Left lung (tissue), 10 donors: ENCODE measurements around the gene EMP3. TPM values are rescaled to one million over a fixed set of nuclear protein-coding genes. Genes with fewer than 3 reads are reported as not detected.
"Not testable (repeated sequence)": the region's sequence is repeated elsewhere in the genome, so short reads cannot be mapped to it uniquely, and the experiment has no call there.

ENCODE experiments used
- ATAC-seq: fragments of 200-7000 bp; cut with Tn5 transposase; one replicate; pipeline ENCODE4 v1.9.1; 2020; ENCODE audit warnings: moderate library complexity
- DNase-seq, 4 donors: peaks; one replicate each; pipeline ENCODE4 v3.0.0-alpha.2; 2013 to 2020
- H3K27ac ChIP-seq, 2 donors: fragments of 200-600 bp; sonication (generic) in 1 of 2; one replicate each; pipeline versions ENCODE4 v1.5.0 to v1.8.0; 2020 to 2021
- H3K27me3 ChIP-seq, 2 donors: fragments of 200-600 bp; sonication (generic) in 1 of 2; one replicate each; pipeline versions ENCODE4 v1.5.0 to v1.8.0; 2020 to 2021
- H3K36me3 ChIP-seq, 2 donors: fragments of 200-600 bp; sonication (generic) in 1 of 2; one replicate each; pipeline versions ENCODE4 v1.5.0 to v1.8.0; 2020 to 2021
- H3K4me1 ChIP-seq, 2 donors: fragments of 200-600 bp; one replicate each; pipeline ENCODE4 v1.8.0; 2021
- H3K4me3 ChIP-seq, 2 donors: fragments of 200-600 bp; sonication (generic) in 1 of 2; one replicate each; pipeline versions ENCODE4 v1.5.0 to v1.8.0; 2020 to 2021; ENCODE audit warnings: mild to moderate bottlenecking in 1 of 2
- H3K9me3 ChIP-seq, 2 donors: fragments of 200-600 bp; sonication (generic) in 1 of 2; one replicate each; pipeline versions ENCODE4 v1.5.0 to v1.8.0; 2020 to 2021
- CTCF ChIP-seq, 2 donors: fragments of 200-600 bp; sonication (generic) in 1 of 2; IDR thresholded peaks; one replicate each; pipeline versions ENCODE4 v1.5.0 to v1.8.0; 2021; ENCODE audit warnings: antibody characterized with exemption in 2 of 2
- intact Hi-C, 2 donors: fragments of 100-400 bp; cut with DNase I; formaldehyde crosslinking; loops; one replicate each; pipeline versions ENCODE4 v1.11.2 to v1.14.2; 2022
- polyA plus RNA-seq, 6 donors: library from polyadenylated mRNA; unstranded; fragments of 120-200 nt; gene quantifications; one replicate each; pipeline ENCODE4 v1.2.1, GENCODE V29; 2013; ENCODE audit not compliant: insufficient read length in 6 of 6
- total RNA-seq, 2 donors: library from RNA; stranded (reverse); fragmentation: NEBNext Ultra II Directional; extraction: Animal tissue kit (Norgen Biotek cat#: 25700); gene quantifications; one replicate each; pipeline ENCODE4 v1.2.1, GENCODE V29; 2021
- donor health status: DM: no; HTN: yes; CAD: no.
- donor health status: DM: no; HTN: no; CAD: no.

EMP3 gene
- total and polyA plus RNA-seq, 8 donors, result 102 to 320 (median 110) TPM

DNA sequence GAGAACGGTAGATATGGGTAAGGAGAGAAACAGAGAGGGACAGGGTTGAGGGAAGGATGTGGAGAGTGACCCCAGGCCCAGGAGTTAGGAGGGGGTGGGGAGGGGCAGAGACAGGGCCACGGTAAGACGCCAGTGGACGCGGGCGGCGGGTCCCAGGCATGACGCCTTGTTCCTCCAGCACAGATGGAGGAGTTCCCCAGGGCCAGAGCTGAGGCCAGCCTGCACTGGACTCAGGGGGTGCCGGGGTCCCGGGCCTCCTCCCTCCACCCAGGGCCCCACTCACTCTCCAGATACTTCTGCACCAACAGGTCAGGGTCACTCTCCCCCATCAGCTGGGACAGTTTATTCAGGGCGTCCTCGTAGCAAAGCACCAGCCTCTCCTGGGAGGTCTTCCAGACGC, 22.0 kb upstream of the EMP3 start:
- DNase-seq (no peak), ATAC-seq (no peak)
- Histone ChIP-seq H3K27me3 (no peaks in the 10 kb centered on the region), H3K4me1 (no peaks in the 10 kb centered on the region), H3K27ac (no peak overlapping the region), H3K36me3 (no peaks in the 10 kb centered on the region), H3K4me3 (no peak overlapping the region), H3K9me3 (no peaks in the 10 kb centered on the region)
- intact Hi-C loops, result no loop called here
- no peak for TF ChIP-seq CTCF (IDR thresholded peaks at IDR 0.05)

DNA sequence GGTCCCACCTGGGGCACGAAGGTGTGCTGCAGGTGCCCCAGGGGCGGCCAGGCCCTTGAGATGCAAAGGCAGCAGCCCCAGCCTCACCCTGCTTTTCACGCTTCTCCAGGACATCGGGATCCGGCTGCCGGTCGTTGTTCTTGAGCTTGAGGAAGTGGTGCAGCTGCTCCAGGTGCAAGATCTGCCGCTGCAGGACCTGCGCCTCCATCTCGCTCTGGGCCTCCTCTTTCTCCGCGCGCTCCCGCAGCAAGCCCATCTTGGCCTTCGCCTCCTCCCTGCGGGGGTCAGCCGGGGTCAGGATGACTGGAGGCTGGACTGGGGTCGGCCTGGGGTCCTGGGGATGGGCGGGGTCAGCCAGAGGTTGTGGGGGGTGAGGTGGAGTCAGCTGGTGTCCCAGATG, 21.5 kb upstream of the EMP3 start:
- H3K4me3 ChIP-seq, result no peak overlapping the region
- no peak for TF ChIP-seq CTCF (IDR thresholded peaks at IDR 0.05)
- H3K9me3 ChIP-seq, result no peaks in the 10 kb centered on the region
- no peak for ATAC-seq
- DNase-seq, result no peak
- intact Hi-C loops, result no loop called here
- no peaks in the 10 kb centered on the region for H3K36me3 ChIP-seq
- no peaks in the 10 kb centered on the region for H3K4me1 ChIP-seq
- H3K27ac ChIP-seq, result no peak overlapping the region
- H3K27me3 ChIP-seq, result no peaks in the 10 kb centered on the region

DNA sequence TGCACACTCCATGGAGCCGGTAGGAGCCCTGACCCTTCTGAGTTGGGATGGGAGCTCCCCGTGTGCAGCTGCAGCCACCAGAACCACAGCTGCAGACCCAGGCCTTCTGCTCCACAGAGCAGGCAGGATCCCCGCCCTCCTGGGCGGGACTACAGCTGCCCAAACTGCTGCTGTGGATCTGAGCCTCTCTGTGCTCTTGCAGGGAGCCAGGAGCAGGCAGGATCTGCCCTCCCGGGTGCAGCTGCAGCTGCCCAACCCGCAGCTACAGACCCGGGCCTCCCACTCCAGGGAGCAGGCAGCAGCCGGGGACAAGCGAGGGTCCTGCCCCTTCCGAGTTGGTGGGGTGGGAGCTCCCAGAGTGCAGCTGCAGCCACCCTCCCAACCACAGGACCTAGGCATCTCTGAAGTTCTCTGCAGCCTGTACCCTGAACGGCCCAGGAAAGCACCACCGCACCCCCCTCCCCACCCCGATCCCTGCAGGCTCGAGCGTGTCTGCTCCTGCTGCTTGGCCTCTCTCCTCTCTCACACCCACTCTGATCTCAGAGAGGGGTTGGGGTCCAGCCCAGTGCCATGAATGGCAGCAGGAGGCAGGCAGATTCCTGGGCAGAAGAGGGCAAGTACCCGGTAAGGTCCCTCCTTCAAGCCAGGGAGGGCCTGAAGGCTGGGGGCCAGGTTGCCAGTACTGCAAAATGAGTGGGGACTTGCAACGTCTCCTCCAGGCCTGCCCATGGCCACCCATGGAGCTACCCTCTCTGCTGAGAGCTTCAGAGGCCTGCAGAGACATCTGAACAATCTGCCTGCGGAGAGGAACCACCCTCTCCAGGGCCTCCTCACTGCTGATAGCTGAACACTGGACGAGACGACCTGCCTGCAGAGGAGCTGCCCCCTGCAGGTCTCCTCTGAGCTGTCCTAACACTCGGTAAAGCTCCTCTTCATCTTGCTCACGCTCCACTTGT, 16.4 kb upstream of the EMP3 start:
- no peaks in the 10 kb centered on the region for H3K4me1 ChIP-seq
- DNase-seq, result no peak
- intact Hi-C loops, result no loop called here
- no peaks in the 10 kb centered on the region for H3K27me3 ChIP-seq
- no peak for TF ChIP-seq CTCF (IDR thresholded peaks at IDR 0.05)
- ATAC-seq, result no peak
- no peaks in the 10 kb centered on the region for H3K9me3 ChIP-seq
- no peak overlapping the region for H3K27ac ChIP-seq
- no peak overlapping the region for H3K4me3 ChIP-seq
- H3K36me3 ChIP-seq, result no peaks in the 10 kb centered on the region

DNA sequence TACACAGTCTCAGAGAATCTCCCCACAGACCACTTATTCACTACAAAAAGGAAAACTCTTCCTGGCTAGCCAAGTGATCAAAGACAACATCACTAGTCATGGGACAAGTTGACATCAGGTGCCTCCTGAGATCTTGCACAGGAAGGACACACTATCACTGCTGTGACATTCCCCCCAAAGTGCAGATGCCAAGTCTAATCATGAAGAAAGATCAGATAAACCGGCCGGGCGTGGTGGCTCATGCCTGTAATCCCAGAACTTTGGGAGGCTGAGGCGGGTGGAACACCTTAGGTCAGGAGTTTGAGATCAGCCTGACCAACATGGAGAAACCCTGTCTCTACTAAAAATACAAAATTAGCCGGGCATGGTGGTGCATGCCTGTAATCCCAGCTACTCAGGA, 15.6 kb upstream of the EMP3 start:
- H3K4me3 ChIP-seq, H3K36me3 ChIP-seq, H3K27ac ChIP-seq, H3K4me1 ChIP-seq, H3K9me3 ChIP-seq, intact Hi-C loops, H3K27me3 ChIP-seq, ATAC-seq, DNase-seq: not testable (repeated sequence)

- no peak for ATAC-seq
Observed at GRCh38 chr19:48310227-48310626, 15.1 kb upstream of the EMP3 start.

More at GRCh38 chr19:48310227-48310626, 15.1 kb upstream of the EMP3 start:
- no peak overlapping the region for H3K27ac ChIP-seq
- no peaks in the 10 kb centered on the region for H3K9me3 ChIP-seq
- intact Hi-C loops, result no loop called here
- H3K36me3 ChIP-seq, result no peaks in the 10 kb centered on the region
- H3K27me3 ChIP-seq, result no peaks in the 10 kb centered on the region
- DNase-seq, result peak in 2 of 4 donors; percentile 38 to 48
- TF ChIP-seq CTCF (IDR thresholded peaks at IDR 0.05), result no peak
- no peaks in the 10 kb centered on the region for H3K4me1 ChIP-seq
- no peak overlapping the region for H3K4me3 ChIP-seq
